AG20443 (cell line): ENCODE data around the gene DLX1.
A peak's percentile ranks its signal among the peaks of the same experiment; 100 is the strongest.

Experiments used
- DNase-seq: peaks from one replicate; pipeline ENCODE4 v3.0.0; 2012; ENCODE audit warnings: low spot score, mixed read lengths

Gene DLX1

DNA sequence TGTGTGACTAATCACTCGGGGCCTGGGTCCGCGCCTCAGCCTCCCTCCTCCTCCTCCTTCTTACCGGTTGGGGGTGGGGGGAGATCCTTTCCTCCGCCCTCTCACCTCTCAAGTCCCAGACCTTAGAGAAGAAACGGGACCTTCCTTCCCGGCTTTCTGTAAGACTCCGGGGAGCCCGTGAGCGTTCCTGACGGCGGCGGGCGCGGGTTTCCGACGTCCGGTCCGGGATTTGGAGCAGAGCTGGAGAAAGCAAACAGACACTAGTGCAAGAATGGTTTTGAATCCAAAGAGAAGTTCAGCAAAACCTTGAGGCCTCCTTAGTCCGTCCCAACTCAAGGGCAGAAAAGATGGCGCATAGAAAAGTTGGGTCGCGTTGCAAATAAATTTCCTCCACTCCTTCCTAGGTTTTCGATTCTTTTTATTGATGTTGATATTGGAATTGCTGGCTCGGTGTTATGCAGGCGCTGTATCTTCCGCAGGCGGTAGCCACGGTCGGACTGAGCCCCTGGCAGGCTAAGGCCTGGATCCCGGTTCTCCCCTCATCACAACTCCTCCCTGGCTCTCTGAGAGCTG, 2.0 kb downstream of the DLX1 start:
- peak; percentile 7 for DNase-seq

DNA sequence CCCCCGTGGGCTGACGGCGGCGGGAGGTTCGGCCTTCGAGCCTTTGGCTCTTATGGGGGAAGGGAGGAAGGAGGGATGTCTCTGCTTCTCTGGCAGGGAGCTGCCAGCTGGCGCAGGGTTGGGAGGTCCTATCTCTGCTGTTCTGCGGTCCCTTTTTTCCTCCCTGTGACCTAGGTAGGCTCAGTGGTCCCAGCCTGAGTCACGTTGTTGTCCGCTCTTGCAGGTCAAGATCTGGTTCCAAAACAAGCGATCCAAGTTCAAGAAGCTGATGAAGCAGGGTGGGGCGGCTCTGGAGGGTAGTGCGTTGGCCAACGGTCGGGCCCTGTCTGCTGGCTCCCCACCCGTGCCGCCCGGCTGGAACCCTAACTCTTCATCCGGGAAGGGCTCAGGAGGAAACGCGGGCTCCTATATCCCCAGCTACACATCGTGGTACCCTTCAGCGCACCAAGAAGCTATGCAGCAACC, 2.5 kb downstream of the DLX1 start:
- DNase-seq, result peak; percentile 3

DNA sequence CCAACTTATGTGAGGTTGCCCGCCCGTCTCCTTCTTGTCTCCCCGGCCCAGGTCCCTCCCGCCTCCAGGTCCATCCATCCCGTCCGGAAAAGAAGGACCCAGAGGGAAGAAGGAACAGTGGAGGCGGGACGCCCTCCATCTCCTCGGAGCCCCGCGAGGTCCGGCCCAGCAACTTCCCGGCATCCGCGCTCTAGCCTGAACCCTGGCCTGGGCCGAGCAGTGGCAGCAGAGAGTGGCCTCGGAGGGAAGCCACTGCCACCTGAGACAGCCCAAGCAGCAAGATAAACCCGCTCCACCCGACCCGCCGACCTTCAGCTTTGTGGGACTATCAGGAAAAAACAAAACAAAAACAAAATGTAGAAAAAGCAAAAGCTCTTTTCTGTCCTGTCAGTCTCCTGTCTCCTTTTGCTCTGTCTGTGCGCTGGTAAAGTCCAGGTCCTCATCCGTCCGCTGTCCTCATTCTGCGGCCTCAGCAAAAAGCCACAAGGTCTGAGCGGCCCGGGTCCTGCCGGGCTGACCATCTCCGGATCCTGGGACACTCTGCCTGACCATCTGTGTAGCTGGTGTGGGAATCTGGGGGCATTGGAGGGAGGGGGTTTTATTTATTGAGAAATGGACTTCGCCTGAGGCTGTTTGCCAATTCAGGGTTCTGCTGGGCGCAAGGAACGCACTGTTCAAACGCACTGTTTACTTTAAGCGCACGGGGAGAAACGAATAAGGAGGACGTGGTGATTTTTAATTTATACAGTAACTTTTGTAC, 3.1 kb downstream of the DLX1 start:
- DNase-seq, result no peak

DNA sequence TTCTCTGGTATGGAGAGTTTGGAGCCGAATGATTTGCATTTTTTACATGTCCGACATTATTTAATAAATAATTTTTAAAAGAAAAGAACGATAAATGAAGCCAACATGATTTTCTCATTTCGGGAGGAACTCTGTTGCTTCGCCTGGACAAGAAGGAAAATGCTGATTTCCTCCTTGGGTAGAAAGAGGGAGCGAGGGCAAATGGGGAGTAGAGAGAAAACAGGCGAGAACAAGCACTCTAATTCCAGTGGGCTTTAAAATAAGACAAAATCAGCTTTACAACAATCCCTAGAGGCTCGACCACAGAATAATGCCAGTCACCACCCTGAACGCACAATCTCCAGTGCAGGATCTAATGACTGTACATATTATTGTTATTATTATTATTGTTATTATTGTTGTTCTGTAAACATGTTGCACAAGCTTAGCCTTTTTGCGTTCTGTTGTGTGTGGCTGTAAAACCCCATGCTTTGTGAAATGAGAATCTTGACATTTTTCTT, 3.7 kb downstream of the DLX1 start:
- DNase-seq, result no peak

DNA sequence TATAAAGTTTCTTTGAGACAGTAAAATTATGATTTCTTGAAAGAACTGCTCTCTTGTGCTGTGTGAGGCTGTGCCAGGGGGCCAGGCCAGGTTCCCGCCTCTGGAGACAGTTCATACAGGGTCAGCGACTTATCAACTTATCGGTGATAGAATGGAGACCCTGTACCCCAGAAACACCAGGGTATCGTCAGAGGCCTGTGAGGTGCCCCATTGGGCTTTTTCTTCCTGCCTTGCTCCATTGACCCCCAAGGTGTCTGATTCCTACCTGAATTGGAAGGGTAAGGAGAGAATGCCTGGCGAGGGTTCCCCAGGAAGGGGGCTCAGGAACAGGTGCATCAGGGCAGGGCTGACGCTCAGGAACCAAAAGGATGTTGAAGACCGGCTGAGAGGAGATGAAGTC, 4.3 kb downstream of the DLX1 start:
- no peak for DNase-seq

DNA sequence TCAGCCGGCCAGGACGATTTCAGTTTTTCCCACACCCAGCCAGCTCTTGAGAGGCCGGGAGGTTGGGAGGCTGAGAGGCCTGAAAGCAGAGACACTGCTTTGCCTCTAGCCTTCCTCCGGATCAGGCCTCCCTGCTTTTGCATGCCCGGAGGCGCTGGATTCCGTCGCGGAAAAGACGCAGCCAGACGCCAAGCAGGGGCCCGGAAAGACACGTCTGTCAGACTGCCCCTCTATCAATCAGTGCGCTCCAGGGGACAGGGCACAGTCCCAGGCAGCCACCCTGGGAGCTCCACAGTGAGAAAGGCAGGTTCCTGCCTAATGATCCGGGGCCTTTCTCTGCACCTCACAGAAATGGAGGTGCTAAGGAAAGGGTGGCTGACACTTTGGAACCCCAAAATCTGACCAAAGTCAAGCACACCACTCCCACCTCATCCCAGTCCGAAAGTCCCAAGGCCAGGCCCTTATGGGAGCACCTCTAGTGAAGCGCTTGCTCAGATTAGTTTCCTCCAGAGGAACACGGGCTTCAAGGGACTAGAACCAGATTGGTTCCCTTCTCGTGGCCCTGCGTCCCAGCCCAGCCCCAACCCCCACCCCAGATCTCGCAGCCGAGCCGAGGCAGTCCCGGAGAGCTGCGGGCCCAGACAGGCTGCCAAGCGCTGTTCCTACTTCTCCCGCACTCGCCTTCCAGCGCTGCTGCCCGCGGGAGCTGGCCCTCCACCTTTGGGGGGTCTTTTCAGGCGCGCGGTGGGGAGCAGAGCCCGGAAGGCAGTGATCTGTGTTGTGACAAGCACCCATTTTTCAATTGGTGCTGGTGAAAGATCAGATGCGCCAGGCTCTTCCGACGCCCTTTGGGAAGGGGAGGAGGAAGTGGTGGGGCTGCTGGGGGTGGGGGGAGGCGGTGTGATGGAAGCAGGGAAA, 5.0 kb downstream of the DLX1 start:
- no peak for DNase-seq

DNA sequence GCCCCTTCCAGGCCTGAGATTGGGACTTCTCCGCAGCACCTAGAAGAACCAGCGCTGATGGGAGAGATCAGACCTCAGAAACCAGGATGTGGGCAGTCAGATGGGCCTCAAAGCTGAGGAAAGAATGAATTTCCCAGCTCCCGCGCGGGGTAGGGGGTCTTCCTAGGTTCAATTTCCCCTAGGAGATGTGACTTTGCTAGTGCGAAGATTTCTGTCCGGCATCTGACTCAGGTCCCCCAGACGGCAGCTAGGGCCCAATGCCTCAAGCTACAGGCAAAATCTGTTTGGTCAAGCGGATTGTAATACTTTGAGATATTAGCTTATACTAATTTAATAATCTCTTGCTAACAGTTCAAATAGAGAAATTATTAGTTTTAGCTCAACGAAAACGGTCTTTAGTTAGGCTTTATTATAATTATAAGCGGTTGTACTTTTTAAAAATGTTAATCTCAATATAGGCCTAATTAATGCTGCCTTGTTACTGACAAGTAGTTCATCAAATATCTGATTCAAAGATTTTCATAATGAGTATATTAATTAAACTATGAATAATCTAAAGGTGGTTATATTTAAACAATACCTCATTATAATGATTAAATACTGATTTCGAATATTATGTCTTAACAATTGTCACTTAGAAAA, 5.8 kb downstream of the DLX1 start:
- DNase-seq, result no peak

DNA sequence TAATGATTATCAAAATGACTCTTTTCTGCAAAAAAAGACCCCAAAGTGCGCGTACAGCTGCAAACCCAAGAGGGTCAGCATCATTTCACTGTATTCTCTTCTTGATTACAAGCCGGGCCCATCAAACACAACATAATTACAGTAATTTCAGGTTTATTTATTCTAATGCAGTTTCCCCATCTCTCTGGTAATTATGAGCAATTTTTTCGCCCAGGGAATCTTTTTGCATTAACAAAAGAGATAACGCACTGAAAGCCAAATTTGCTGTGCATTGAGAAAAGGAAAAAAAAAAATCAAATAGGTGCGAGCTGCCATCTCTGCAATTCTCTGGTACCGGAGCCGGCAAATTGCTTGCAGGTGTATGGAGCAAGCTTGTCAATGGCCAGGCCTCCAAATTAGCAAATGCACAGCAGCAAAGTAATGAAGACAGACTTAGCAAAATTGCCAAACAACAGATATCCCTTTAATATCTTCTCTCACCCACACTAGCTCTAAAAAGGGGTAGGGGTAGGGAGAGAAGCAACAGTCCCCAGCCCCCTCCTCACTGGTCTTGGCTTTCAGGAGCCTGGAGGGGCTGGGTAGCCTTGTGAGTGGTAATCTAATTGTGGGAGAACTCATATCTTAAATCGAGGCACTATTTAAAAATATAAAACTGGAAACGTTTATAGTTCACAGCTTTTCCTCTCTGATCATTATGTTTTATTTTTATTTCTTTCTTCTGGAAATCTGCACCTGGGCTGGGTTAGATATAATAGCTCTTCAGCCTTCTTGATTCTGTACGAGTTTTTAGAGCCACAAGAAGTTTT, 6.7 kb downstream of the DLX1 start:
- no peak for DNase-seq

DNA sequence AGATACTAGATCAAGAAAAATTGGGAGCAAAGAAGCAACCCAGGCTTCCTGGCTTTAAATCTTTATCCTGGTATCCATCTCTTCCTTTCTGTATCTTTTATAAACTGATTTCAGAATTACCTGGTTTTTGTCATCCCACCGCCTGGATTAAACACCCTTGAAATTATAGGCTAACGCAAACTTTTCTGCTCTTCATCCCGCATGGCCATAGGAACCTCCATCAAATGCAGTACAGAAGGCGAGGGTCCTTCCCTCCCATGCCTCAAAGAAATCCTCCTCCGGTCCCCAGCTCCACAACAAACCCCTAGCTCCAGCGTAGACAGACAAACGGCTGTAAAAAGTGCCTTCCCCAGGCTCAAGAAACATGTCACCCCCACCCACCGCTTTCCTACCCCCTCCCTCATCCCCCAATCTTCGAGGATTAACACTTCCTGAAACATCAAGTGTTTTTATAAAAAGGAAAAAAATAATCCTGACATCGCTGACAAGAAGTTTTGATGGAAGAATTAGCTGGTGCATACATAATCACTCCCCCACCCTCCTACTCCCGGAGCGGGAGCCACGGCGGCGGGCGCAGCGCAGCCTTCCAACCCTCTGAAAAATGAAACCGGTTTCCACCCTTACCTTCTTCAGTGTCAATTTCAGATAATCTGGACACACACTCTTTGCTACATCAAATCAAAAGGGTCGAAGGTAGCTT, 7.6 kb downstream of the DLX1 start:
- DNase-seq, result no peak

DNA sequence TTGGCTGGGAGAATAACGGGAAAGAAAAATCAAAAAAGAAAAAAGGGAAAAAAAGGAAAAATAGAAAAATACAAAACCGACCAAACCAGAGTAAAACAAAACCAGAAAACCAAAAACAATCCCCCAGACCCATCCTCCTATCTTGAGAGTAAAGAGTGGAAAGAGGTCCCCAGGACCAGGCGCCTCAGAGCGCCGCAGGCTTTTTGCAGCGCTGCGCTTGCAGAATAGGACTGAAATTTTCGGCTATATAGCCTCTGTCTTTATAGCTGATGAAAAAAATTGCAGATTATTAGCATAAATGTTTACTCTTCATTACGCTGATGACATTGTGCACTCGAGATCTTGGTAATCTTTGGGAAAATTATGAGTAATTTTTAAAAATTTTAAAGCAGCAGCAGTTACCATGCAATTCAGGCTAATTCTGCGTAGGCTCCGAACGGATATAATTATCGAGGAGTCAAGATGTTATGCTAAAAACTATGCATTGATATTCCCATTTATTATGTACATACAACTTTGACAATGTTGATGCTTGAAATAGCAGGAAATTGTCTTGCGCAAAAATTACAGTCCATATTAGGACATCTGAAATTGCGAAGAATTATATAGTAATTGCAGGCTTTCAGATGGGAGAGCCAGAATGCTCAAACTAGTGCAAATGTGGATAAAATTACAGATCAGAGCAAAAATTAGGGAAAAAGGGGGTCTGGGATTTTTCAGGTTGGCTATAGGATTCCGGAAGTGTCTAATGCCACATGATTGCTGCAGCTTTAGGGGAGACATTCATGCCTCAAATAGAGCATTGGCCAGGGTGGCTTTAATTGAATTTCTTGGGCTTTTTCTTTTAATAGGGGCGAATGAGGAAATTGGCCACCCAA, 8.3 kb downstream of the DLX1 start:
- DNase-seq, result no peak

DNA sequence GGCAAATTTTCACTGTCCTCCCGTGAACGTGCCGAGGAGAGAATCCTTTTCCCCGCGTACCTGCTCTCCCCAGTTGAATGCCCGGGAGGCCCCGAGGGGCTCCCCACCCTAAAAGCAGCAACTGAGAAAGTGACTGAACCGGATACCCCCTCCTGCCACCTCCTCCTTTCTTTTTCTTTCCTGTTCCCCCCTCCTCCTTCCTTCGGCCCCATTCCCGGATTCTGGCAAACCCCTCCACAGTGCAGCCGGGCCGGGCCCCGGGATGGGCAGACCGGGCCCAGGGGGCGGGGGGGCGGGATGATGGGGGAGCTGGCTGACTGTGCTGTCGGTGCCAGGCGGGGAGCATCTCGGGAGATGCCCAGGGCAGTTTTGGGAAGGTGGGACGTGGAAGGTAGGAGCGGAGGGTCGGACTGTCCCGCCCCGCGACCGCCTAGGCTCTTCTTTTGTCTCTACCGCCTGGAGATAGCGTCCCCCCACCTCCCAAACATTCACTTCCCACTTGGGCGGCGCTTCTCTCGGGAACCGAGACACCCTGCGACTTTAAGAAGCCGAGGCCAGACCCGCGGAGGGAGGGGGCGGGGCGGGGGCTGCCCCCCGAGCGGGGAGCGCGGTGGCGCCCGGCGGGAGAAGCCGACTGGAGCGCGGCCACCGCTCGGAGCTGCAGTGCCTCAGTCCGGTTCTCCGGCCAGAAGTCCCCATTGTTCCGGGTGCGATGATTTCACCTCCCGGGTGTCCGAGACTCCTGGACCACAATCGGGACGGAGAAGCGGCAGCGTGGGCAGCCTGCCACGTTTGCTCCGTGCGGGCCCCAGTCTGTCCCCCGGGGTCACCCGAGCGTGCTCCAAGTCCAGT, 9.2 kb downstream of the DLX1 start:
- peak; percentile 69 for DNase-seq

DNA sequence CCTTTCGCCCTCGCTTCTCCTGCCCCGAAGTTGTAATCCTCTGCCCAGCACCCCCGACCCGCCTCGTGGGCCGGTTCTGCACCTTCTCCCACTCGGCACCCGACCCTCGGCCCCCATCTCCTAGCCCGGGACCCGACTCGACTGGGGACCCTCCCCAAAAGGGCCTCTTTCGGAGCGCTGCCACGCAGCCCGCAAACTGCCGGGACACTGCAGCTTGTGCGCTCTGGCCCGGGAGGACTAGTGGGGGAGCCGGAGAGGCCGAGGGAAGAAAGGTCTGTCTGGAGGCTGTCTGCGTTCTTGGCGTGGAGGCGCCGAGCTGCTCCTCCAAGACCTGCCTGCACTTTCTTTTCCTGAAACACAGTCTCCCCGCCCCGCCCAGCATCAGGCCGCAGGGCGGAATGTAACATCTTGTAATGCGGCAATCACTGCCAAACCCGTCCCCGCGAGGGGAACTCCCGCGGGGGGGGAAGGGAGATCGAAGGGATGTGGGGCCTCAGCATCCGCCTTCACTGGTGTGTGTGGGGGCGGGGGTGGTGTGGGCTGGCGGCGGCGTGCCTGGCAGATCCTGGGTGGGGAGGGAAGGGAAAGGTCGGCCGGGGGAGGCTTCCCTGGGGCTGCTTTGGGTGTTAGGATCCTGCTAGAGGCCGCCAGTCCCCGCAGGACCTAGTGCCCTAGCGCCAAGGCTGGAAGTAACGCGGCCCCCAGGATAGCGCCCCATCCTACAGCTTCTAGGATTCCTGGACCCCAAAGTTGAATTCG, 10.0 kb downstream of the DLX1 start:
- DNase-seq, result peak; percentile 88

DNA sequence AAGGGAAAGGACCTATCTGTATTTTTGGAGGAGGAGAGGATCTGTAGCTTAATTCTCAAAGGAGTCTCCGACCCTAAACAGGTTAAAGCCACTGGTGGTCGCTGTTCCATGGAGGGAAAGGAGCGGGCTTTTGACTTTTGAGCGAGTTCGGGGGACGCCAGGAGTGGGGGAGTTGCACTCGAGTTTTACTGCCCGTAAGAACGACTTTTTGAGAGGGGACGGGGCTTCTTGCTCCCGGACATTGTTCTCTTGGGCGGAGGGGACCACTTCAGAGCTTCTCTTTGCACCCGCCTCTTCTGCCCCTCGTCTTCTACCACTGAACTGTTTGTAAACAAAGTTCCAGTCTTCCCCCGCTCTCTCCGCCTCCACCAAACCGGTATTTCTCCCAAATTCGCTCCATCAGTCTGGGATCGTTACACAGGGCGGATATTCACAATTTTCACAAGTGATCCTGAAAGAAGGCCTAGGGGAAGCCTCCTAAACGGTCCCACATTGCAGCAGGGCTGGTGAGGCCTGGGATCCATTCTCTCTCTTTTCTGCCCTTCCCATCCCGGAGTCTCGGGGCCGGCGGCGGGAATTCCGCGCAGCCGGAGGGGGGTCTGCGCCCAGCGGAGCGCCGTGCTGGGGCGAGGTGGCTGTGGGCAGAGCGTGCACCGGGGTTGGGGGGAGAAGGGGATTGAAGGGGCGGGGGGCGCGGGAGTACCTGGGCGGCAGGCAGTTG, 10.8 kb downstream of the DLX1 start:
- peak; percentile 31 for DNase-seq

DNA sequence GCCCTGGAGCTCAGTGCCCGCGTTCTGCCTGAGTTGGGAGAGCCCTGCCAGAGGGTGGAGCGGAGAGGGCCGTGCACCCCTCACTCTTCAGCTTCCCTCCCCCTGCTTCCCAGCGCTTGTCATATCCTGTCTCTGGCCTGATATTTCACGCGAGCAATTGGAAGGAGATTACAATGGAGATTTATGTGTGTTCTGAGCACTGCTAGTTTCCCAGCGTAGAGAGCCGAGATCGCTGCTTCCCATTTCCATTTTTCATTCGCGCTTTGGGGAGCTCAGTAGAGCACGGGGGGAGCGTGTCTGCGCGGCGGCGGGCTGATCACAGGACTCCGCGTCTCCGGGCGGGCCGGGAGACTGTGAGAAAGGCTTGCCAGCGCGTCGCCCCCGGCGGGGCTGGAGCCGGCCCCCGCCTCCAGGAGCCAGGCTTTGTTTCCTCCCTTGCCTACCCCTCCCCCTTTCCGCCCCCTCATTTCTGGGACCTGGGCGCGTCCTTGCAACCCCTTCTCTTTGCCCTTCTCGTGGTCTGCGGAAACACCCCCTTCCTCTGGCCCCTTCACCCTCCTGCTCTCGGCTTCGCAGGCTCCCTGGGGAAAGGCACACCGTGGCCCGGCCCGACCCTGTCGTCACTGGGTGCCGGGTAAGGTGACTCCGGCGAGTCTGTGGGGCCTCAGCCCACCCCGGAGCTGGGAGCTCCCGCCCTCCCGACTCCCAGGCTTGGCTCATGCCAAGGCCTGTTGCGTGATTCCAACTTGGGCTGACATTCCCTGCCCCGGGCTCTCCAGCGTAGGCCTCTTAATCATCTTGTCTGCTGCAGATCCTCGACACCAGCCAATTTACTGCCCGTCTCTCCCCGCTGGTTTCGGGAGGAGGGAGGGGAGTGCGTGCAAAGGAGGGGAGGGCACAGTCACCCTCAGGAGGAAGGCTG, 11.6 kb downstream of the DLX1 start:
- DNase-seq, result peak; percentile 76

DNA sequence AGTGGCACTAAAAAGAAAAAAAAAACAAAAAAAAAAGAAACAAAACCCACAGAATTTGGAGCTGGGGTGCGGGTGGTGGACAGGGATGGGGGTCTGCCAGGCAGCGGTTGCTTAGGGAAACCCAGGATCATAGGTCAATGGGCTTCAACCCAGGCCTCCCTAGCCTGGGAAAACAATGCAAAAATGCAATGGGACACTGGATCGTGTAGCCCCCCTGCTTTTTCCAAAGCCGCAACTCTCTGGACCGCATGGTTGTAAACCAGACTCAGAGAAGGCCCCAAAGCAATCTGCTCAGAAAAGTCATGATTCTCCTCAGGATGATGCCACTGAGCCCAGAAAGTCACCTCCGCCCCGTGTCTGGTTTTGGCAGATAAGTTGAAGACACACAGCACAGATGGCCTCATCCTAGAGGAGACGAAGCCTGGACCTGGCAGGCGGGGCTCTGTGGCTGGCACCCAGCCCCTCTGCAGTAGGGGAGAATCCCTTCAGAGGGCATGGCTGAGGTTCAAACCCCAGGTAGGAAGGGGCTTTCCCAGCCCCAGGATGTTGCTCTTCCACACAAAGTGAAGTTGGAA, 12.3 kb downstream of the DLX1 start:
- DNase-seq, result peak; percentile 15

DNA sequence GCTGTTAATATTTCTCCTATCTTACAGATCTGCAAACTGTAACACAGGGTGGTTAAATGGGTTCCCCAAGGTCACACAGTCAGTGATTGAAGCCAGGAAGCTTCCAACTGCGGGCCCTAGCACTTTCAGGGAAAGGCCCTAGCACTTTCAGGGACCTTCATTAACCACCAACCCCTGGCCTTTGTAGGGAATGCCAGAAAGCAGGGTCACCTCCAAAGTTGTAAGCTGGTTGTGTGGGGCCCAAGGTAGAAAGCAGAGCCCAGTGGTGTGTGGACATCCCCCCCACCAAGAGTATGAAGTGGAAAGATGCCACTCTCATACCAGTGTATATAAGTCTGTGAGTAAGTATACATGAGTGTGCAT, 13.0 kb downstream of the DLX1 start:
- peak; percentile 7 for DNase-seq
